Activated naive CD4-positive, alpha-beta T cell treated with anti-CD3 and anti-CD28 coated beads, Interleukin-2, amount 50 U/mL, for 24 hours (primary cell): ENCODE measurements around the gene MPDU1.

Experiments
- H3K27ac Mint-ChIP-seq: one replicate; pipeline ENCODE4 v1.8.0; 2021; ENCODE audit warnings: mild to moderate bottlenecking, mixed read lengths
- H3K27me3 Mint-ChIP-seq: one replicate; pipeline ENCODE4 v1.8.0; 2021; ENCODE audit warnings: mixed read lengths
- H3K36me3 Mint-ChIP-seq: one replicate; pipeline ENCODE4 v1.8.0; 2021; ENCODE audit warnings: mixed read lengths
- H3K4me1 Mint-ChIP-seq: one replicate; pipeline ENCODE4 v1.8.0; 2021; ENCODE audit warnings: mixed read lengths
- H3K4me3 Mint-ChIP-seq: one replicate; pipeline ENCODE4 v1.8.0; 2021; ENCODE audit warnings: mild to moderate bottlenecking, mixed read lengths
- H3K9me3 Mint-ChIP-seq: one replicate; pipeline ENCODE4 v1.8.0; 2021; ENCODE audit warnings: mixed read lengths

Gene MPDU1

DNA sequence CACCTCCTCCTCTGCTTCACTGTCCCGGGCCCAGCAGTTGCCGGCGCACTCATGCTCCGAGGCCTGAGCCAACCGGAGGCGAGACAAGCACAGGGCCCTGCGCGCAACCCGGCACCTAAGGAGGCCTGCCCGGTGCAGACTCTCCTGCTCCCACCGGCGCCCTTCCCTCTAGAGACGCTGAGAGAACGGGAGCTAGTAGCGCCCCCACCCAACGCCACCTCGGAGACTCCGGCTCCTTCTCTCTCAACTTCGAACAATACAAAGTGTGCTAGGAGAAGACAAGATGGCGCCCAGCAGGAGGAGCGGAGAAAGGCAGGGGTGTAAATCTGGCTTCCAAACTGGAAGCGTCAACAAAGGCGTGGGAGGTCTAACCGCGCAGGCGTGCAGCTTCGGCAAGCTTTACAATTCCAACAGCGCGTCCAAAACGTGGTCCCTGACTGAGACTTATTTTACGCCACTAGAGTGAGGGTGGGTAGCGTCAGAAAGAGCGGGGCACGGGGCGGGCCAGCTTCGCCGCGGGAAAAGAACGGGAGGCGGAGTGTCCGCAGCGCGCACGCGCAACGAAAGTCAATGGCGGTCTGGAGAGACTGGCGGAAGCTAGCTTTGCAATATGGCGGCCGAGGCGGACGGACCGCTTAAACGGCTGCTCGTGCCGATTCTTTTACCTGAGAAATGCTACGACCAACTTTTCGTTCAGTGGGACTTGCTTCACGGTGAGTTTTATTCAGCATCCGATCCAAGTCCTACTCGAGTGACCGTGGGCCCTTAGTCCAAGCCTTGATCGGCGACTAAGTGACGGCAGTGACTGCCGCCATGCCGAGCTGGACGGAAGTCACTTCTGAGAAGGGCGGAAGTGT is at the start of gene MPDU1:
Gene MPDU1, plus strand, starts transcription at position 600 of the 857 bp plus-strand sequence. Its CDS starts 11 bp downstream, at position 611.
- Mint-ChIP-seq H3K4me3 (peak within 1 kb of the TSS; percentile 97), H3K27me3 (no peaks in the 10 kb centered on the region), H3K9me3 (no peaks in the 10 kb centered on the region), H3K36me3 (peaks cover 8% of the 10 kb centered on the region), H3K4me1 (peaks cover 60% of the 10 kb centered on the region), H3K27ac (peak within 1 kb of the TSS; percentile 100)

DNA sequence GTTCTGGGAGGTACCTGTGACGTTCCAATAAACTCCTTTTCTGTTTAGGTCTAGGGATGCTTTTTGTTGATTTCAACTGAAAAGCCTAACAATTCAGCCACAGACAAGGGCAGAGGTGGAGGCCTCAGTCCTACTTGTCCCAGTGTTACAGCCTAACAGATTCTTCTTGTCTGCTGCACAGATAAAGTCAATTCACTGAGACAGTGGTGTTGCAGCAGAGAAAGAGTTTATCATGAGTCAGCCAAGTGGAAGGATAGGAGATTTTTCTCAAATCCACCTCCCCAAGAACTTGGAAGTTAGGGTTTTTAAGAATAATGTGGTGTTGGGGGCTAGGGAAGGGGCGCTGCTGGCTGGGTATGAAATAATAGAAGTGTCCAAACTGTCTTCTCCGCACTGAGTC is 45.6 kb upstream of the MPDU1 start:
- H3K27ac Mint-ChIP-seq, result no peak overlapping the region
- H3K4me3 Mint-ChIP-seq, result no peak overlapping the region
- H3K4me1 Mint-ChIP-seq, result no peaks in the 10 kb centered on the region
- no peaks in the 10 kb centered on the region for H3K9me3 Mint-ChIP-seq
- no peaks in the 10 kb centered on the region for H3K36me3 Mint-ChIP-seq
- no peaks in the 10 kb centered on the region for H3K27me3 Mint-ChIP-seq

DNA sequence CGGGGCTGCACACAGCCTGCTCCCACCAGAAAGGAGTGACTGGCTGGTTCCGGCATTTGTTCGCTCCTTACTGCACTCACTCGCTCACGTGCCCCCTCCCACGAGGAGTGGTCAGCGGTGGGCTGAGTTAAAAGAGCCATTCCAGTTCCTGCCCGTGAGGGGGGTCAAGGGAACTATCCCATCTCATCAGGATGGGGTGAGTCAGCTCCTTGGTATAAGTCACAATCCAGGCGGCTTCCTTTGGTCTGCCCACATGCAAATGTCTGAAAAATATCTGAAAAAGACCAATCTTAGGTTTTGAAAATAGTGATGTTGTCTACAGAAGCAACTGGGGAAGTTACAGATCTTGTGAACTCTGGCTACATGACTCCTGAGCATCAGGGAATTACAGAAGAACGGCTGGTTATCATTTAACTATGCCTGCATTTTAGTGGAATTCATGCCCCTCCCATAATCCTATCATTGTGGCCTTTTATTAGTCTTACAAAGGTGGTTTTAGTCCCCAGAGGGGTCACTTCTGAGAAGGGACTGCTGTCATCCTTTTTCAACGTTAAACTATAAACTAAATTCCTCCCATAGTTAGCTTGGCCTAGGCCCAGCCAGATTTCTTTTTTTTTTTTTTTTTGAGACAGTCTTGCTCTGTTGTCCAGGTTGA is 44.6 kb upstream of the MPDU1 start:
- H3K4me3 Mint-ChIP-seq, result no peak overlapping the region
- no peak overlapping the region for H3K27ac Mint-ChIP-seq
- H3K9me3 Mint-ChIP-seq, result no peaks in the 10 kb centered on the region
- no peaks in the 10 kb centered on the region for H3K36me3 Mint-ChIP-seq
- H3K27me3 Mint-ChIP-seq, result no peaks in the 10 kb centered on the region
- H3K4me1 Mint-ChIP-seq, result no peaks in the 10 kb centered on the region

DNA sequence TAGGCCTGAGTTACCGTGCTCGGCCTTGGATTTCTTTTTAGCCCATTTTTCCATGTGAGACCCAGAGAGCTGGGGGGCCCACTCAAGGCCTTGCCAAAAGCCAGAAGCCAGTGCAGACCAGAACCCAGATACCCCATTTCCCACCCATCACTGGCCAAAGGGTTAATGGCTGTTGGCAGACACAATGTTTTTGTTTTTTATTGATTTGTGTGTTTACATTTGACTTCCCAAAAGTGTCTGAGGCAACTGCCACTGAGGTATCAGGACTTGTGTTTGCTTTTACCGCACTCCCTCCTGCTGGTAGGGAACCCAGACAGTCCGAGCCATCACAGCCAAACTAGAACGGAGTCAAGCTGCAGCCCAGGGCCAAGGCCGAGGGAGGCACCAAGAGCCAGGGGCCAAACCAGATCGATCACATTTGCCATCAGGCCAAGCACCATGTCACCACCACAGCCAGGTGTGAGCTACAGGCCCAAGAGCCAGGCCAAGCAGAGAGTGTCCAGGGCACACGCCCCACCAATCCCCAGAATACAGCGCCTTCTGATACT is 42.5 kb upstream of the MPDU1 start:
- Mint-ChIP-seq H3K9me3 (no peaks in the 10 kb centered on the region), H3K36me3 (no peaks in the 10 kb centered on the region), H3K27me3 (no peaks in the 10 kb centered on the region), H3K4me1 (no peaks in the 10 kb centered on the region), H3K27ac (no peak overlapping the region), H3K4me3 (no peak overlapping the region)

DNA sequence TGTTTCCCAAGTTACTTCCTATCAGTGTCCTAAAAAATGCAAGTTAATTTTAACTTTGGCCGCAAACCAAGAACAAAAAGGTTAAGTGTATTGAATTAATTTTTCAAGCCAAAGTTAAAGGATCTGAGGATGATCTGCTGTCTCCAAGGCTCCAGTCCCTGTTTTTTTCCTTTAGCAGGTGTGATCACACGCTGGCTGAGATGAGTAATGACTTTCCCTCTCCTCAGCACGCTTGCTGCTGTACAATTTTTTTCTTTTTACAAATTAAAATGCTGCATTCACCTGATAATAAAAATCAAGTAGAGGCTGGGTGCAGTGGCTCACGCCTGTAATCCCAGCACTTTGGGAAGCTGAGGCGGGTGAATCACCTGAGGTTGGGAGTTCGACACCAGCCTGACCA is 38.7 kb upstream of the MPDU1 start:
- peaks cover 14% of the 10 kb centered on the region for H3K4me1 Mint-ChIP-seq
- no peak overlapping the region for H3K27ac Mint-ChIP-seq
- no peaks in the 10 kb centered on the region for H3K36me3 Mint-ChIP-seq
- no peaks in the 10 kb centered on the region for H3K9me3 Mint-ChIP-seq
- H3K4me3 Mint-ChIP-seq, result no peak overlapping the region
- H3K27me3 Mint-ChIP-seq, result no peaks in the 10 kb centered on the region

DNA sequence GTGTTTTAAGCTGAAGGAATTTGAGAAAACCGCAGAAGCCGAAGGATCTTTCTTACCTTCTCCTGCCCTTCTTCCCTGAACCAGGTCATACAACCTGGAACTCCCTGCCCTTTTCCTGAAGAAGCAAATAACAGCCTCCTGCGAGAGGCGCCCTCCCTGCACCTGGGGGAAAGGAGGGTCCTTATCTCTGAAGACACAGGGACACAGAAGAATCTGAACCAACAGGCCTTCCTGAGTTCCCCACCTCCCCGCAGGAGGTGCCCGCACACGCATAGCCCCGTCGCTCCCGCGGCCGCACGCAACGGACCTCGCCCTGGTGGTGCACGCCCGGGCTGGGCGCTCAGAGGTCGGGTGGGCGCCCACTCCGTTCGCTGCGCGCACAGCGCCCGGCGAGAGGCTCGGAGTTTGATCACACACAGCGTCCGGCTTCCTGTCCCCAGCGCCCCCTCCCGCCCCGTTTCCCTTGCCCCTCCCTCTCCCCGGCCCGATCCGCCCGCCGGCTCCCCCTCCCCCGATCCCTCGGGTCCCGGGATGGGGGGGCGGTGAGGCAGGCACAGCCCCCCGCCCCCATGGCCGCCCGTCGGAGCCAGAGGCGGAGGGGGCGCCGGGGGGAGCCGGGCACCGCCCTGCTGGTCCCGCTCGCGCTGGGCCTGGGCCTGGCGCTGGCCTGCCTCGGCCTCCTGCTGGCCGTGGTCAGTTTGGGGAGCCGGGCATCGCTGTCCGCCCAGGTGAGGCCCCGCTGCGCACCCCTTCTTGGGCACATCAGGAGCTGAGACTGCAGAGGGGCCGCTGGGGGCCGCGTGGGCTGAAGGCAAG is 34.9 kb upstream of the MPDU1 start, which contains the start of gene TNFSF12:
Gene TNFSF12, plus strand, starts transcription at position 474 of the 816 bp plus-strand sequence. Its CDS starts 96 bp downstream, at position 570.
- Mint-ChIP-seq H3K36me3 (no peaks in the 10 kb centered on the region), H3K27me3 (no peaks in the 10 kb centered on the region), H3K4me3 (peak within 1 kb of the TSS; percentile 81), H3K4me1 (peaks cover 52% of the 10 kb centered on the region), H3K9me3 (no peaks in the 10 kb centered on the region), H3K27ac (peak within 1 kb of the TSS; percentile 72)

DNA sequence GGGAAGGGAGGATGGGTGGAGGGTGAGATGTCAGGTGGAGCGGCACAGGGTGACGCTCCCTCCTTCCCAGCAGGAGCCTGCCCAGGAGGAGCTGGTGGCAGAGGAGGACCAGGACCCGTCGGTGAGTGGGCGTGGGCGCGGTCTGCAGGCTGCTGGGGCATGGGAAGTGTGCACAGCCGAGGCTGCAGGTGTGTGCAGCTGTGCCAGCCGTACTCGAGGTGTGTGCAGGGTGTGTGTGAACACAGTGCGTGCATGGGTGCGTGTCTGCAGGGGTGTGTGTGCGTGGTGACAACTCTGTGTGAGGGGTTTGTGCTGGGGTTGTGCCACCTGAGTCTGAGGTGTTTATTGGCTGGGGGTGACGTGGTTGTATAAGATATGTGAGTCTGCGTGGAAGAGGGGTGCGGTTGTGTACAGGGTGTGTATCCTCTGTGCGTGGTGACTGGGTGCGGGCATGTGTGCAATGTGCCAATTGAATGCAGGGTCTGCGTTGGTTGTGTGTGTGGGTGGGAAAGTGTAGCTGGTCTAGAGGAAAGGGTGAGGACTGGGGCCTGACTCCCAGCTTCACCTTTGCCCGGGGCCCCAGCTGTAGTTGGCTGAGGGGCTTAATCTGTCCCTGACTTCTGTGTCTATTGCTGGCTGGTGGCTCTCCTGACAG is 34.1 kb upstream of the MPDU1 start:
- Mint-ChIP-seq H3K36me3 (no peaks in the 10 kb centered on the region), H3K27ac (peak overlapping the region; percentile 52), H3K4me3 (peak overlapping the region; percentile 66), H3K27me3 (no peaks in the 10 kb centered on the region), H3K4me1 (peaks cover 56% of the 10 kb centered on the region), H3K9me3 (no peaks in the 10 kb centered on the region)

DNA sequence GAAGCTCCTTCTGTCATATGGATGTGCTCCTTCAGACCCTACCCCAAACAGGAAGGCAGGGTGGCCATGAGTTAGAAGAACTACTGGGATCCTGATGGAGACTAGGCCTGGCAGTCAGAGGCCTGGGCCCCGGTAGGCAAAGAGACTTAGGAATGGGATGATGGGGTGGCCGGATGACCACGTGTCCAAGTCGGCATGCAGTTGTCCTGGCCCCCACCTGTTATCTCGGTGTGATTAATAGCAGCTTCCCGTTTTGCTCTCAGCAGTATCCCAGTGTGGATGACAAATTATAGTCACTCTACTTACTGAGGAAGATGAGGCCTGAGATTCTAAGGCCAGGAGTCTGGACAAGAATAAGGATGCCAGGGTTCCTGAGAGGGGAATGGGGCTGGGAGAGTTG is 33.3 kb upstream of the MPDU1 start:
- Mint-ChIP-seq H3K4me3 (peak overlapping the region; percentile 66), H3K9me3 (no peaks in the 10 kb centered on the region), H3K27me3 (no peaks in the 10 kb centered on the region), H3K4me1 (peaks cover 63% of the 10 kb centered on the region), H3K27ac (no peak overlapping the region), H3K36me3 (no peaks in the 10 kb centered on the region)

DNA sequence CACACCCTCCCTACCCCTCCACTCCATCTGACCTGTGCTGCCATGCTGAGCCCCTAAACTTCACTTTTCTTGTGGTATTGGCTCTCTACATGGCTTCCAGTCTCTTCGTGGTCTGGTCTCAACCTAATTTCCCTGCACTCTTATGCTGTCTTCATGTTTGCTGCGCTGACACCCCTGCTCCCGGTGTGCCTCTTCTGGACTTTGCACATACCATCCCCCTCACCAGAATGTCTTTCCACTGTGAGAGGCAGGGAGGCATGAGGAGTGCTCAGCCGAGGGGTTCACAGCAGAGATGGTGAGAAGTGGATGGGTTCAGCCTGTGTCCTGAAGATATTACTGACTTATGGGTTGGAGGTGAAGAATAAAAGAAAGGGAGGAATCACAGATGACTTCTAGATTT is 32.3 kb upstream of the MPDU1 start:
- Mint-ChIP-seq H3K27ac (no peak overlapping the region), H3K9me3 (no peaks in the 10 kb centered on the region), H3K27me3 (no peaks in the 10 kb centered on the region), H3K4me1 (peaks cover 70% of the 10 kb centered on the region), H3K4me3 (no peak overlapping the region), H3K36me3 (no peaks in the 10 kb centered on the region)

DNA sequence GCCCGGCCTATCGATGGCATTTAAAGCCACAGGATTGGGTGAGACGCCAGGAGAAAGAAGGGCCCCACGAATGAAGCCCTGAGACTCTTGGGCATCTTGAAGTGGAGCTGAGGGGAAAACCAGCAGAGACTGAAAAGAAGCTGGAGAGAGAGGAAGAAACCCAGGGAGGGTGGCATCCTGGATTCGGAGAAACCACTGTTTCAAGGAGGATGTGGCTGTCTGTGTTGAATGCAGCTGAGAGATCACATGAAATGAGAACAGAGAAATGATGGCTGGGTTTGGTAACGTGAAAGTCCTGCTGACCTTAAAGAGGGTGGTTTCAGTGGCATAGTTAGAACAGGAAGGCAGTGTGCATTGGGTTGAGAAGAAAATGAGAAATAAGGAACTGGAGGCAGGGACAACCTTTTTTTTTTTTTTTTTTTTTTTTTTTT is 31.0 kb upstream of the MPDU1 start:
- no peaks in the 10 kb centered on the region for H3K9me3 Mint-ChIP-seq
- peak overlapping the region; percentile 43 for H3K4me3 Mint-ChIP-seq
- H3K36me3 Mint-ChIP-seq, result no peaks in the 10 kb centered on the region
- peaks cover 76% of the 10 kb centered on the region for H3K4me1 Mint-ChIP-seq
- H3K27ac Mint-ChIP-seq, result peak overlapping the region; percentile 80
- H3K27me3 Mint-ChIP-seq, result no peaks in the 10 kb centered on the region

DNA sequence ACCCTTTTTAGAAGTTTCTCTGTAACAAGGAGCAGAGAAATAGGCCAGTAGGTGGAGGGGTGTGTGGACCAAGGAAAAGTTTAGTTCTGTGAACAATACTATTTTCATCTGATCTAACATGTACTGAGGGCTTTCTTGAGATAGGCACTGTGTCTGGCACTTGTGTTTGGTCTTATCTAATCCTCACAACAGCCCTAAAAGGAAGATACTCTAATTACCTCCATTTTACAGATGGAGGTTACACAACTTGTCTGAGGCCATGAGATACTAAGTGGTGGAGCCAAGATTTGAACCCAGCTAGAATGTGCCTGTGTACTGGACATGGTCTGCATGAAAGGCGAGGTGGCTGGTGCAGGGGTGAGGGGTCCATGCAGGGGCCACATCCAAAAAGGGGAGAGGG is 30.3 kb upstream of the MPDU1 start:
- Mint-ChIP-seq H3K9me3 (no peaks in the 10 kb centered on the region), H3K4me3 (peak overlapping the region; percentile 3), H3K4me1 (peaks cover 78% of the 10 kb centered on the region), H3K36me3 (no peaks in the 10 kb centered on the region), H3K27ac (peak overlapping the region; percentile 86), H3K27me3 (no peaks in the 10 kb centered on the region)

DNA sequence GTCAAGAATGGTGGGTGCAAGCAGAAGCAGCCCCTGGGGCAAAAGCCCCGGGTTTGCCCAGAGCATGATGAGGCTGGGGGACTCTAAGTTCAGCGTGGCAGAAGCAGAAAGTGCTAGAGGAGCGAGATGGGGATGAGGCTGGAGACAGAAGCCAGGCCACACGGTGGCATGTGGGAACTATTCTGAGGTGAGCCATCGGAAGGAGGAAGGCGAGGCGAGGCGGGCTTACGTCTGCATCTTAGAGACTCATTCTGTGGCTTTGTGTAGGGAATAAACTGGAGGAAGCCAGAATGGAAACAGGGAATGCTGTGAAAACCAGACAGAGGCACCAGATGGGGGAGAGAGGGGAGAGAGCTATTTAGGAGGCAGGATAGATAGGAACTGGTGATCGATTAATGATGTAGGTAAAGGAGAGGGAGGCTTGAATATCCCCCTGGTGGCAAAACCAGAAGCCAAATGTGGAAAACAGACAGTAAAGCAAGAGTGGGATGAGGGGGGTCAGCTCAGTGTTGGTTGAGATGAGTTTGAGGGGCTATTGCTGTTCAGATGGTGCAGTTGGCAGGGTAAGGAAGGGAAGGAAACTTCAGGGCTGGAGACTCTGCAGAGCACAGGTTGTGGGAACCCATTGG is 28.2 kb upstream of the MPDU1 start:
- Mint-ChIP-seq H3K4me1 (peaks cover 84% of the 10 kb centered on the region), H3K27ac (peak overlapping the region; percentile 80), H3K36me3 (no peaks in the 10 kb centered on the region), H3K4me3 (no peak overlapping the region), H3K27me3 (no peaks in the 10 kb centered on the region), H3K9me3 (no peaks in the 10 kb centered on the region)

DNA sequence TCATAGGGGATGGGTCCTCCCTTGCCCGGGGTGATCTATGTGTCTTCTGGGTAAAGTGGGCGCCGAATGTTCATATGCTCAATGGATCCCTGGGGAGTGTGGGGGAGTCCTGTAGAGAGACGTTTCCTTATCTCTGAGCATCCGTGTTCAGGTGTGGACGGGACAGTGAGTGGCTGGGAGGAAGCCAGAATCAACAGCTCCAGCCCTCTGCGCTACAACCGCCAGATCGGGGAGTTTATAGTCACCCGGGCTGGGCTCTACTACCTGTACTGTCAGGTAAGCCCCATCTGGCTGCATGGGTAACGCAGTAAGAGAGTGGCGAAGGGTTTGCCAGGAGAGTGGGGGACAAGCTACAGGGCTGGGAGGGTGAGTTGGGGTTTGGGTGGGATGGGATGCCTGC is 27.0 kb upstream of the MPDU1 start:
- H3K27me3 Mint-ChIP-seq, result no peaks in the 10 kb centered on the region
- H3K9me3 Mint-ChIP-seq, result no peaks in the 10 kb centered on the region
- H3K4me3 Mint-ChIP-seq, result no peak overlapping the region
- no peaks in the 10 kb centered on the region for H3K36me3 Mint-ChIP-seq
- H3K4me1 Mint-ChIP-seq, result peaks cover 80% of the 10 kb centered on the region
- peak overlapping the region; percentile 68 for H3K27ac Mint-ChIP-seq

DNA sequence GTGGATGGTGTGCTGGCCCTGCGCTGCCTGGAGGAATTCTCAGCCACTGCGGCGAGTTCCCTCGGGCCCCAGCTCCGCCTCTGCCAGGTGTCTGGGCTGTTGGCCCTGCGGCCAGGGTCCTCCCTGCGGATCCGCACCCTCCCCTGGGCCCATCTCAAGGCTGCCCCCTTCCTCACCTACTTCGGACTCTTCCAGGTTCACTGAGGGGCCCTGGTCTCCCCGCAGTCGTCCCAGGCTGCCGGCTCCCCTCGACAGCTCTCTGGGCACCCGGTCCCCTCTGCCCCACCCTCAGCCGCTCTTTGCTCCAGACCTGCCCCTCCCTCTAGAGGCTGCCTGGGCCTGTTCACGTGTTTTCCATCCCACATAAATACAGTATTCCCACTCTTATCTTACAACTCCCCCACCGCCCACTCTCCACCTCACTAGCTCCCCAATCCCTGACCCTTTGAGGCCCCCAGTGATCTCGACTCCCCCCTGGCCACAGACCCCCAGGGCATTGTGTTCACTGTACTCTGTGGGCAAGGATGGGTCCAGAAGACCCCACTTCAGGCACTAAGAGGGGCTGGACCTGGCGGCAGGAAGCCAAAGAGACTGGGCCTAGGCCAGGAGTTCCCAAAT is 26.4 kb upstream of the MPDU1 start:
- H3K4me1 Mint-ChIP-seq, result peaks cover 74% of the 10 kb centered on the region

More for the DNA sequence above, 26.4 kb upstream of the MPDU1 start:
- no peak overlapping the region for H3K4me3 Mint-ChIP-seq
- no peak overlapping the region for H3K27ac Mint-ChIP-seq
- H3K9me3 Mint-ChIP-seq, result no peaks in the 10 kb centered on the region
- H3K36me3 Mint-ChIP-seq, result no peaks in the 10 kb centered on the region
- no peaks in the 10 kb centered on the region for H3K27me3 Mint-ChIP-seq
